ENCODE results near the gene RGL1.

- TF ChIP-seq CTCF (IDR thresholded peaks at IDR 0.05; ENCODE audit: poor library complexity) (no peak), EZH2 (IDR thresholded peaks at IDR 0.05; ENCODE audit: borderline replicate concordance) (no peak)
Observed at GRCh38 chr1:183936009-183936408, 131.1 kb downstream of the RGL1 start.
